Activated CD4-positive, alpha-beta T cell treated with anti-CD3 and anti-CD28 coated beads for 1 hour (primary cell): ENCODE measurements around the gene CLN6.
A peak's percentile ranks its signal among the peaks of the same experiment; 100 is the strongest.
"Not testable (repeated sequence)": the region's sequence is repeated elsewhere in the genome, so short reads cannot be mapped to it uniquely, and the experiment has no call there.

ENCODE experiments used
- DNase-seq: peaks from one replicate; pipeline ENCODE4 v3.0.0-alpha.2; 2020

Gene CLN6

GRCh38 chr15:68221530-68222431, 7.7 kb downstream of the CLN6 start:
- DNase-seq = not testable (repeated sequence)

DNA sequence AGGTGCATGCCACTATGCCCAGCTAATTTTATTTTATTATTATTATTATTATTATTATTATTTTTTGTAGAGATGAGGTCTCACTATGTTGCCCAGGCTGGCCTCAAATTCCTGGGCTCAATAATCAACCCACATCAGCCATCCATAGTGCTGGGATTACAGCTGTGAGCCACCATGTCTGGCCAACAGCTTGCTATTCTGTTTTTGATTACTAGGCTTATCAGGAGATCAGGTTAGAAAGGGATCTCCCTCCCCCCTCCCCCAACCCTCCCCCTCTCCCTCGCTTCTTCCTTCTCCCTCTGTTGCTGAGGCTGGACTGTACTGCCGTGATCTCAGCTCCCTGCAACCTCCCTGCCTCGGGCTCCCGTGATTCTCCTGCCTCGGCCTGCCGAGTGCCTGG, 8.6 kb downstream of the CLN6 start:
- no peak for DNase-seq

DNA sequence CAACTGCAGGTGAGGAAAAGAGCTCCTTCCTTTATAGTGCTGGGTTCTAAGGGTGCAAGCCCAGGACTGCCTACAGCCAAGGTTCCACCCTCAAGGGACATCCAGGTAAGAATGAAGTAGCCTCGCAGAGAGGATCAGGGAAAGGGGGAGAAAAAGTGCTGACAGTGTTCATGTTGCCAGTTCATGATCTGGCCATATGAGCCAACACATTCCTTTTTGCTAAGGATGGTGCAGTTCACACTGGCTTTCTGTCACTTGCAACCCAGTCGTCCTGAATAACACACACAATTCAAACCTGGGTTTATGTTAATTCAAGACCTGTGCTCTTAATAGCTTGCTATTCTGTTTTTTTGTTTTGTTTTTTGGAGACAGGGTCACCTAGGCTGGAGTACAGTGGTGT, 9.0 kb downstream of the CLN6 start:
- DNase-seq = no peak

DNA sequence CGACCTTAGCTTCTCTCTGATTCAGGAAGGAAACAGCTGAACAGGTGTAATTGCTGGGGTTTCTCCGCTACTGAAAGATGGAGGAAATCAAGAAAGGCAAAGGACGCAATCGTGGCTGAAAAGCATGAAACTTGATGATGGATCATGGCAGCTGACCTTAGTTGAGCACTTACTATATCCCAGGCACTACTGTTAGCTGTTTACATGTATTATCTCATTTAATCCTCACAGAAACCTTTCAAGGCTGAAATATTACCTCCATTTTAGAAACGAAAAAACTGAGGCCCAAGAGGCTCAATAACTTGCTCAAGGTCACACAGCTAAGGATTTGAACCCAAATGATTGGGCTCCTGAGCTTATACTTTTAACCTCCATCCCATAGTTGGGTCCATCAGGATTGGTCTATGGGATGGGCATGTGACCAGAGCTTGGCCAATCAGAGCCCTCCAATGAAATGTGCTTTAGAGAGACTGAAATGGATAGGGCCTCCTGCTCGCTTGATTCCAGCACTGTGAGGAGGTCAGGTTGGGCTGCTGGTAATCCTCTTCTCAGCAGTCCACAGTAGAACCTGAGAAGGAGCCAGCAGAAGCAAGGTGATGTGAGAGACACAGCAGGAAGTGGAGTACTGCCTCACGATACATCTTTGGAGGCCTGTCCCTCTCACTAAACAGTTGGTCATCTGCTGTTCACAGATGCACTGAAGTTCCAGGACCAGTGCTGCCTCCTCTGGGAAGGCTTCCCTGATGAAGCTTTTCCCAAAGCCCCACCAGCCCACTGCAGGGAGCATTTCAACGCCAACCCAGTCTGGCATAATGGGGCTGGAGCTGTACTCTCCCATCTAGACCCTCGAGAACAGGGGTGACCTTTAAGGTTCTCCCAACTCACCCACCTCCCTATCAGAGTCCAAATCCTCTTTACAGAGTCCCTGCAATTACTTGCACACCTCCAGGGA, 10.4 kb downstream of the CLN6 start:
- no peak for DNase-seq

DNA sequence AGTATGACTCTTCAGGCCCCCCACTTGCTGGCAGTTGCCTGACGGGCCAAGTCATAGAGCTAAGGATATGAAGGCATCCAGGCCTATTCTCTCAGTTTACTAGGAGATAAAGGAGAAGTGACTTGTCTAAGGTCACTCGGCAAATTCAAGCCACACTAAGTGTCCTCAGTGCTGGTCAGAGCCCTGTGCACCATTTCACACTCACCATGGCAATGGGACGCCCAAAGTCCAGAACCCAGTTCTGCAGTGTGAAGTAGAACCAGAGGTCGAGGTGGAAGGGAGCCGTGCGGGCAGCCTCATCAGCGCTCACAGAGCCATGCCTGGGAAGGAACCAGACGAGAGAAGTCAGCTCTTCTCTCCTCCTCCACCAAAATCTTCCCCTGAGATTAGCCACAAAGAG, 11.2 kb downstream of the CLN6 start:
- no peak for DNase-seq

- no peak for DNase-seq
Observed at GRCh38 chr15:68217341-68217740, 12.2 kb downstream of the CLN6 start.

- no peak for DNase-seq
Observed at GRCh38 chr15:68214838-68215254, 14.7 kb downstream of the CLN6 start.

GRCh38 chr15:68213991-68214837, 15.3 kb downstream of the CLN6 start:
- no peak for DNase-seq

- not testable (repeated sequence) for DNase-seq
Observed at GRCh38 chr15:68213491-68213845, 16.1 kb downstream of the CLN6 start.

GRCh38 chr15:68211656-68212320, 17.7 kb downstream of the CLN6 start:
- no peak for DNase-seq

DNA sequence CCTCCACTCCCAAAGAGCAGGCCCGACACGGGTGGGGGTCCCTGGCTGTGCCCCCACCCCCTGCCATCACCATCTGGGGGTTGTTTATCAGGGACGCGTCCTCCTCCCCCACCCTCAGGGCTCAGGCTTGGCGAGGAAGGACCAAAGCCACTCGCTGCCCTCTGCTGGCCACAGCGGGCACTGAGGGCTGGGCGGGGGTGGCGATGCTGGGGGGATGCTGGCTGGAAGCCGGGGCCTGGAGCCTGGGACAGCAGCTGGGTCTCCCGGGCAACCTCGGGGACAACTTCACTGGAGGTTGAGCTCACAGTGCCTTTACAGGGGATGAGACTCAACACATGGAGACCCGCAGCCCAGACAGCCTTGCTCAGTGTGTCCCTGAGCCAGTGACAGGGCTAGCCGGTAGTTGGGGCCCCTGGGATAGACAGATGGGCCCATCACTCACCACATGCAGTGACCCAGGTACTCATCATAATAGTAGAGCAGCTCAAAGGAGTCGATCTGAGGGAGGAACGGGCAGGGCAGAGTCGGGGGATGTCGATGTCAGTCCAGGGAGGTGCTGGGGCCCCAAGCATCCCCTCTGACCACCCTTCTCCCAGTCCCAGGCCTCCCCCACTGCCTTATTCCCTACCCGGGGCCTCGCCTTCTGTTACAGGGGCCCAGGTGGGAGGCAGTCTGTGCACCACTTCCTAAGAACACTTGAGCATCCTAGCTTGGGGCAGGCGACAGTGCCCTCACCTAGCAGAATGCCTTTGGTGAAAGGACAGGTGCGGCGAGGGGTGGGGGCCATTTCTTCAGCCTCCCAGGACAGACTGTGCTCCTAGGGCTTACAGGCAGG, 18.5 kb downstream of the CLN6 start:
- DNase-seq = peak; percentile 33

GRCh38 chr15:68210409-68210756, 19.1 kb downstream of the CLN6 start:
- no peak for DNase-seq

DNA sequence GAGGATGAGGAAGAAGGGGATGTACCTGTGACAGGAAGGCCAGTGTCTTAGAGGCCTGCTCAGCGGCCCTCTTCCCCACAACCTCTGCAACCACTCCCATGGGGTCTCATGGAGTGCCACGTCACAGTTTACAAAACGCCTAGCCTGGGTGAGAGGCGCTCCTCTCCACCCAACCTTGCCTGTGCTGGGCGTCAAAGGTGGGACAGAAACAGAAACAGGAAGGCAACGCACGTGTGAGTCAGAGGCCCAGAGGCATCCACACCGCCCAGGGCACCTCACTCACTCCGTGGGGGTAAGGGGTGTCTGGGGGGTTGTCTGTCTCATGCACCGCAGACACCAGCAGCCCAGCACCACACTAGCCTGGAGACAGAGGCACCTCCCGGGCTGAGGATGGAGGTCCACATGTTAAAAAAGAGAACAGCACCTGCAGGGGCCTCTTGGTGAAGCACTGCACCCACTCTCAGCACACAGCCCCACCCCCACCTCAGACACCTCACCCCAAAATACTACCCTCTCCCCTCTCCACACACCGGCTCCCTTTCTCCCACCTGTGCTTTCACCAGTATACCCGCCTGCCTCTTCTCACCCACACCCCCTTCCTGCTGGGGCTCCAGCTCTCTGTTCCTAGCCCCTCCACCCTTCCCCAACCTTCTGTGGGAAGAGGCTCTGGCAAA, 19.7 kb downstream of the CLN6 start:
- peak; percentile 18 for DNase-seq

- no peak for DNase-seq
Observed at GRCh38 chr15:68209272-68209671, 20.3 kb downstream of the CLN6 start.

DNA sequence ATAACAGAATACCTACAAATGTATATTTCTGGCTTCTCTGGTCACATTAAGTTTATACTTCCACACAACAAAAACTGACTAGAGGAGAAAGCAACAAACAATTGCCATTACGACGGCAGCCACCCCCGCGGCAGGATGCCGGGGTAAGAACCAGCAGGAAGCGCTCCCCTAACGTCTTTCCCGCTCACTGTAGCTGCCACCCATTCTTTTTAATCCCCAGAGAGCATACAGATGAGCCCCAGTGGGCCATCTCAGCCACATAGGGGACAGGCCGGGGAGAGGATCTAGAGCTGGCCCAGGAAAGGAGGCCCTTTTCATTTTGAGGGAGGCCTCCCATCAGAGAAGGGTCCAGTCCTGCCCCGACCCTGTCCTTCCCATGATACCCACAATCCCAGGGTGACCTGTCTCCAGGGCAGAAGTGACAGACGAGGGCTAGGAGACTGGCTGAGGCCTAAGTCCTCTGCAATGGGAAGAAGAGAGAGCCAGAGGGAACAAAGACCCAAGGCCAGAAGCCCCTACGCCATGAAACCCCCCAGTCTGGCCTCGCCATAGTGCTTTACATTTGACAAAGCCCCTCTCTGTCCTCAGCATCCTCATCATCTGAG, 20.8 kb downstream of the CLN6 start:
- no peak for DNase-seq

- no peak for DNase-seq
Observed at GRCh38 chr15:68208136-68208535, 21.4 kb downstream of the CLN6 start.

GRCh38 chr15:68207176-68207935, 22.2 kb downstream of the CLN6 start:
- DNase-seq = no peak

DNA sequence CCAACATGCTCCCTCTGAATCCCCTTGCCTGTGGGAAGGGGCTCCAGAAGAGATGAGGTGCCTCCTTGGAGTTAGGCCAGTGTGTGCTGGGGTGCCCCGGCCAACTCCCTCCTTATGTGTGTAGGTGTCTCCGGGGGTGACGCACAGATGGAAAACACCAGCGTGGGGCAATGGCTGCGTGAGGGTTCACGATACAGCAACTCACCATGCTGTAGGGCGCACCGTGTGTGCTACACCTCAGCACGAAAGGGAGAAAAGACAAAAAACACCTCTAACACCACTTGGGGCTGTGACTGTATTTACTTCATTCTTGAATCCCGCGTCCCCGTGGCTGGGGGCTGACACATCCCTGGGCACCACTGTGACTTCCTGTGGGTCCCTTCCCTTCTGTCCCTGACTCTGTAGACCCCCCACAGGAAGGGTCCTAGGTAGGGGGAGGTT, 22.8 kb downstream of the CLN6 start:
- DNase-seq = no peak

DNA sequence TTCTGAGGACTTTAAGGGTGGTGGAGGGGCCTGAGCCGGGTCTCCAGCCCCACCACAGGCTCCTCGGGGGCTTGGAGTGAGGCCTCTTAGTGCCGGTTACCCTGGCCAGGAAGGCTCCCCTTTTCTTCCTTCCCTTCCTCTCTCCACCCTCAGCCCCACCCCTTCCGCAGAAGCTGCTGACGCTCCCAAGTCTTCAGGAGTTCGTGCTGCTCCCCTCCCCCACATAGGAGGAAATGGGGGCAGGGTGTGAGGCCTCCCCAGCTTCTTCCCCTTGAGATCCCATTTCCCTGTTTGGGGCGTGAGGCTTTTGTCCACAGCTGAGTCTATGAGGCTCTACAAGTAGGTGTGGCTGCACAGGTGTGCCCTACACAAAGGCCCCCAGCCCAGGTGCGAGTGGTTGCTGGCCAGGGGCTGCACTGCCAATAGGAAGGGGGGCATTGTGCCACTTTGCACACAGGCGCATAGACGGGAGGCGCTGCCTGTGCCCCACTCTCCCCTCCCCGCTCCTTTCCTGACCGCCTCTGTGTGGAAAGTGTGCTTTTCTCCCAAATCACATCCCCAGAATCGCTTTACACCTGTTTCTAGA, 23.5 kb downstream of the CLN6 start:
- no peak for DNase-seq
